Vagina (tissue), 2 donors: Measurements from ENCODE around the gene EDEM1. TPM values are rescaled to one million over a fixed set of nuclear protein-coding genes. Genes with fewer than 3 reads are reported as not detected.
A peak's percentile ranks its signal among the peaks of the same experiment; 100 is the strongest.

ENCODE experiments used
- DNase-seq, 2 donors: peaks; one replicate each; pipeline ENCODE4 v3.0.0-alpha.2; 2017; ENCODE audit errors: extremely low spot score in 2 of 2
- H3K27ac ChIP-seq: fragments of 200-600 bp; sonication (generic); one replicate; pipeline ENCODE4 v1.5.1; 2019
- H3K27me3 ChIP-seq: fragments of 200-600 bp; sonication (generic); one replicate; pipeline ENCODE4 v1.5.1; 2019
- H3K36me3 ChIP-seq, 2 donors: fragments of 200-600 bp; sonication (generic); one replicate each; pipeline ENCODE4 v1.5.1; 2017 to 2019
- H3K4me1 ChIP-seq: fragments of 200-600 bp; sonication (generic); one replicate; pipeline ENCODE4 v1.5.1; 2019
- H3K4me3 ChIP-seq, 2 donors: fragments of 200-600 bp; sonication (generic); 1 replicate in 1 of 2; 2 replicates in 1 of 2; pipeline ENCODE4 v1.5.1; 2016 to 2019
- H3K9me3 ChIP-seq: fragments of 200-600 bp; sonication (generic); one replicate; pipeline ENCODE4 v1.5.1; 2019
- CTCF ChIP-seq, 3 experiments: fragments of 450-650 bp in 2 of 3; fragments of 200-600 bp in 1 of 3; sonication (generic) in 1 of 3; IDR thresholded peaks; one replicate each; pipeline ENCODE4 v1.5.1; 2017 to 2019; ENCODE audit warnings: antibody characterized with exemption in 3 of 3, mild to moderate bottlenecking in 2 of 3, moderate library complexity in 2 of 3
- POLR2A ChIP-seq, 2 donors: fragments of 450-650 bp; IDR thresholded peaks; one replicate each; pipeline ENCODE4 v1.6.1; 2017; ENCODE audit warnings: antibody characterized with exemption in 2 of 2, mild to moderate bottlenecking in 2 of 2, moderate library complexity in 2 of 2
- POLR2AphosphoS5 ChIP-seq, 2 donors: sonication (generic); formaldehyde crosslinking; IDR thresholded peaks; one replicate each; pipeline ENCODE4 v1.9.0; 2017; ENCODE audit warnings: antibody characterized with exemption in 2 of 2, mild to moderate bottlenecking in 2 of 2, low read depth in 1 of 2; ENCODE audit not compliant: insufficient read depth in 1 of 2
- intact Hi-C: fragments of 100-400 bp; cut with DNase I; formaldehyde crosslinking; loops from one replicate; pipeline ENCODE4 v1.15.1; 2023
- total RNA-seq: library from RNA; depleted of rRNA; stranded (reverse); fragments of >200 nt; gene quantifications from one replicate; pipeline ENCODE4 v1.2.3, GENCODE V29; 2016

Gene EDEM1
- 30.9 TPM for total RNA-seq

- intact Hi-C loops, result loop anchor here (10.0 kb wide), 1 partner anchor 63 kb away; the partner anchor contains the start of gene ARL8B
- H3K4me1 ChIP-seq, result peaks cover 46% of the 10 kb centered on the region
Measured at GRCh38 chr3:5187156-5187919, at the start of gene EDEM1. EDEM1 (plus strand) TSS chr3:5187707; CDS start chr3:5187806, 99 bp downstream.

DNA sequence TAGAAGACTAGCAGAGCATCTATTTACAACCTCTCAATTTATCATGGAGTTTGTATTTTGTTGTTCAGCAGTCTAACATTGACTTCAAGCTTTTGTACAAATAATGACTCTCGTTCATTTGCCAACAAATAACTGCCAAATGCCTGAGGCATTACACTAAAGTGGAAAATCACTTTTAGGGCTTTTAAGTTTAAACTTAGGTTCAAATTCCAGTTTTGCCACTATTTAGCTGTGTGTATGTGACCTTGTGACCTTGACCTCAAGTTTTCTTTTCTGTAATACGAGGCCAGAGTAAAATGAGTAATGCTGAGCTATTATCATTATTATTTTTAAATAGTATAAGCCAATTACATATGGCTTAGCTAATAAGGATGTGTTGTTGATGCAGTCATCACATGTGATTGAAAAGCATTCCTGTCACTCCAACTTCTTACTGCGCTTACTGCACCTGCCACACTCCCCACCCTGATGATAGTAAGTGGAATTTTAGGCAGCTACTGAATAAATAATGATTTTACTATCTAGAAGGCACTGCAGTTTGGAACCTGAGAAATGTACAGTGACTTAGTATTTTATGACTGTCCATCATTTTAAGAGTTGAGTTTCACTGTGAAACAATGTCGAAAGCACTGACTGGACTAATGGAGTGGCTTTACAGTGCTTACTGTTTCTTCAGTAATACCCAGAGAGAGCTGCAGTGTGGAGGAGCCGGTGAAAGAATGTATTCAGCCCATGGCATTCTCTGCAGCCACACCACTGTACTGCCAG, 49.1 kb upstream of the EDEM1 start:
- DNase-seq, result no peak
- Histone ChIP-seq H3K36me3 (no peaks in the 10 kb centered on the region), H3K27ac (peak overlapping the region; percentile 14), H3K9me3 (no peaks in the 10 kb centered on the region), H3K27me3 (no peaks in the 10 kb centered on the region), H3K4me1 (peaks cover 73% of the 10 kb centered on the region), H3K4me3 (no peak overlapping the region)
- intact Hi-C loops, result no loop called here
- no peak for TF ChIP-seq POLR2A (IDR thresholded peaks at IDR 0.05)
- no peak for TF ChIP-seq POLR2AphosphoS5 (IDR thresholded peaks at IDR 0.05; ENCODE audit: insufficient read depth in 1 of 2, low read depth in 1 of 2)

More at GRCh38 chr3:5187156-5187919, at the start of gene EDEM1:
- H3K27me3 ChIP-seq, result no peaks in the 10 kb centered on the region
- peak in 1 of 2 donors; percentile 95 for DNase-seq
- H3K27ac ChIP-seq, result peak within 1 kb of the TSS; percentile 96
- peaks cover 0 to 1% of the 10 kb centered on the region in 2 donors for H3K36me3 ChIP-seq
- TF ChIP-seq POLR2A (IDR thresholded peaks at IDR 0.05) (peak in 1 of 2 donors; percentile 85), POLR2AphosphoS5 (IDR thresholded peaks at IDR 0.05; ENCODE audit: insufficient read depth in 1 of 2, low read depth in 1 of 2) (peak; percentile 34 to 90), CTCF (IDR thresholded peaks at IDR 0.05) (peak in 1 of 3 experiments; percentile 14)
- no peaks in the 10 kb centered on the region for H3K9me3 ChIP-seq
- H3K4me3 ChIP-seq, result peak within 1 kb of the TSS; percentile 77 to 98

- Histone ChIP-seq H3K27ac (no peak overlapping the region), H3K9me3 (no peaks in the 10 kb centered on the region), H3K27me3 (no peaks in the 10 kb centered on the region), H3K4me1 (peaks cover 82% of the 10 kb centered on the region), H3K36me3 (no peaks in the 10 kb centered on the region), H3K4me3 (no peak overlapping the region)
- DNase-seq, result no peak
- intact Hi-C loops, result no loop called here
- no peak for TF ChIP-seq POLR2A (IDR thresholded peaks at IDR 0.05)
- no peak for TF ChIP-seq CTCF (IDR thresholded peaks at IDR 0.05)
- TF ChIP-seq POLR2AphosphoS5 (IDR thresholded peaks at IDR 0.05; ENCODE audit: insufficient read depth in 1 of 2, low read depth in 1 of 2), result no peak
Measured at GRCh38 chr3:5140230-5140621, 47.3 kb upstream of the EDEM1 start.

DNA sequence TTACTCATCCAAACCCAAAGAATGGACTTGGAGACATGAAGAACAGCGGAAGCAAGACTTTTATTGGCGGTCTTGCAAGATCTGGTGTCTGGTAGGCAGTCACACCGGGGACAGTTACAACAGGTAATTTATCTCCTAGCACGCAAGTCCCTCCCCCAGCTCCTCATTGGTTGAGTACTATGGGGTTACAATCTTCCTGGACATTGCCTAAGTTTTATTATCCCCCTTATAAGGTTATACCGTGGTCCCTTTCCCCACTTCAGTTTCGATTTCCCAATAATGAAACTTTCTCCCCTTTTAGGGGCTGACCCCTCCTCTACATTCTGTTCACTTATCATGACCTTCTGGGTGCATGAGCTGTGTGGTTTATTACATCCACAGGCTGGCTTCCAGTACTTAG, 46.7 kb upstream of the EDEM1 start:
- Histone ChIP-seq H3K27me3 (no peaks in the 10 kb centered on the region), H3K4me3 (no peak overlapping the region), H3K4me1 (peaks cover 82% of the 10 kb centered on the region), H3K36me3 (no peaks in the 10 kb centered on the region), H3K27ac (no peak overlapping the region), H3K9me3 (no peaks in the 10 kb centered on the region)
- DNase-seq, result no peak
- intact Hi-C loops, result no loop called here
- TF ChIP-seq CTCF (IDR thresholded peaks at IDR 0.05), result no peak
- TF ChIP-seq POLR2A (IDR thresholded peaks at IDR 0.05), result no peak
- no peak for TF ChIP-seq POLR2AphosphoS5 (IDR thresholded peaks at IDR 0.05; ENCODE audit: insufficient read depth in 1 of 2, low read depth in 1 of 2)

- DNase-seq, result no peak
- no peak for TF ChIP-seq POLR2A (IDR thresholded peaks at IDR 0.05)
- TF ChIP-seq CTCF (IDR thresholded peaks at IDR 0.05), result no peak
- TF ChIP-seq POLR2AphosphoS5 (IDR thresholded peaks at IDR 0.05; ENCODE audit: insufficient read depth in 1 of 2, low read depth in 1 of 2), result no peak
Measured at GRCh38 chr3:5141760-5142159, 45.7 kb upstream of the EDEM1 start.

More at GRCh38 chr3:5141760-5142159, 45.7 kb upstream of the EDEM1 start:
- Histone ChIP-seq H3K36me3 (no peaks in the 10 kb centered on the region), H3K27ac (no peak overlapping the region), H3K9me3 (no peaks in the 10 kb centered on the region), H3K4me3 (no peak overlapping the region), H3K4me1 (peaks cover 74% of the 10 kb centered on the region), H3K27me3 (no peaks in the 10 kb centered on the region)
- intact Hi-C loops, result no loop called here
